HepG2 (cell line): ENCODE measurements around the gene SKI.

Experiments used
- JUND ChIP-seq: sonication (generic); formaldehyde crosslinking; IDR thresholded peaks from 2 replicates; pipeline ENCODE4 v1.8.0; 2022; ENCODE audit warnings: mild to moderate bottlenecking, missing genetic modification reagents
- MATR3 ChIP-seq: sonication (generic); formaldehyde crosslinking; IDR thresholded peaks from 2 replicates; pipeline ENCODE4 v1.4.0; 2020; ENCODE audit warnings: missing genetic modification reagents
- MTA3 ChIP-seq: sonication (generic); formaldehyde crosslinking; IDR thresholded peaks from 2 replicates; pipeline ENCODE4 v1.4.0; 2020; ENCODE audit warnings: missing genetic modification reagents
- NCOR1 ChIP-seq: fragments of 200-600 bp; sonication (generic); IDR thresholded peaks from 2 replicates; pipeline ENCODE4 v1.7.0; 2017; ENCODE audit warnings: antibody characterized with exemption, low read length, borderline replicate concordance
- POLR2A ChIP-seq, 2 experiments: IDR thresholded peaks; 2 replicates each; pipeline ENCODE4 v1.6.1; 2011; ENCODE audit warnings: low read depth in 2 of 2, low read length in 2 of 2, mild to moderate bottlenecking in 1 of 2, moderate library complexity in 1 of 2; ENCODE audit not compliant: insufficient read depth in 1 of 2
- SP1 ChIP-seq, 2 experiments: fragments of 450-650 bp in 1 of 2; sonication (generic) in 1 of 2; formaldehyde crosslinking in 1 of 2; IDR thresholded peaks; 2 replicates each; pipeline versions ENCODE4 v1.4.0 to v1.6.1; 2016 to 2020; ENCODE audit warnings: missing genetic modification reagents in 1 of 2
- ZNF615 ChIP-seq: sonication (generic); formaldehyde crosslinking; IDR thresholded peaks from 2 replicates; pipeline ENCODE4 v1.5.0; 2020; ENCODE audit warnings: mild to moderate bottlenecking, missing genetic modification reagents, borderline replicate concordance
- ZNF781 ChIP-seq: sonication (generic); formaldehyde crosslinking; IDR thresholded peaks from 2 replicates; pipeline ENCODE4 v1.5.1; 2020; ENCODE audit warnings: borderline replicate concordance, mild to moderate bottlenecking, missing genetic modification reagents; ENCODE audit errors: not compliant biosample characterization
- TF ChIP-seq, protein P1 (sequence below): sonication (generic); formaldehyde crosslinking; IDR thresholded peaks from 2 replicates; pipeline ENCODE4 v1.5.1; 2020; ENCODE audit warnings: mild to moderate bottlenecking, moderate library complexity, missing genetic modification reagents
- TF ChIP-seq, protein P2 (sequence below): sonication (generic); formaldehyde crosslinking; IDR thresholded peaks from 2 replicates; pipeline ENCODE4 v1.5.0; 2020; ENCODE audit warnings: mild to moderate bottlenecking, missing genetic modification reagents, moderate library complexity

DNA sequence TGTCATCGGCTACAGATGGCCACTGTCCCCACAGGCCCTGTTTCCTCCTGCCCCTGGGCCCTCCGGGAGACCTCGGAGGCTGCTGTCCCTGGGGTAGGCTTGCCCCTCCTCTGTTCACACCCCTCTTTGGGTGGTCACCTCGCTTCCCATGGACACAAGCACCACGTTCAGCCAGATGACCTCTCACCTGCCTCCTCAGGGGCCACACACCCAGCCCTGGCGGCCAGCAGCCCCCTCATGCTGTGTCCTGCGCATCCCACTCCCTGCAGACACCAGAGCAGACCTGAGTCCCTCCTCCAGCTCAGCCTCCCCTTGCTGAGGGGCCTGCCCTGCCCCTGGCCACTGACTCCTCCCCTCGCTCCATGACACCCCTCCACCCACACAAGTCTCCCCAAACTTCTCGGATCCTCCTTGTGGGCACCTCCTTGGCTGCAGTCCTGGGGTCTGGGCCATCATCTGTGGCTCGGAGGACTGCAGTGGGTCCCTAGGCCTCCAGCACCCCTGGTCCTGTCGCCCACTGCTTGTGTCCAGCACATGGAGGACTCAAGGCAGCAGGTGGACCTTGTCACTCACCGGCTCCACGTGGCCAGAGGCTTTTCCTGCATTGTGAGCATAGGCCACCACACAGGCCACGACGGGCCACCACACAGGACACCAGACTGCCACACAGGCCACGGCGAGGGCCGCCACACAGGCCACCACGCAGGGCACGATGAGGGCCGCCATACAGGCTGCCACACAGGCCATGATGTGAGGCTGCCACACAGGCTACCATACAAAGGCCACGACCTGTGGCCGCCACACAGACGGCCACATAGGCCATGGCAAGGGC is 112.2 kb downstream of the SKI start:
- no peak for TF ChIP-seq MATR3 (CRISPR knock-in tag)
- no peak for TF ChIP-seq NCOR1
- TF ChIP-seq, protein P1, sequence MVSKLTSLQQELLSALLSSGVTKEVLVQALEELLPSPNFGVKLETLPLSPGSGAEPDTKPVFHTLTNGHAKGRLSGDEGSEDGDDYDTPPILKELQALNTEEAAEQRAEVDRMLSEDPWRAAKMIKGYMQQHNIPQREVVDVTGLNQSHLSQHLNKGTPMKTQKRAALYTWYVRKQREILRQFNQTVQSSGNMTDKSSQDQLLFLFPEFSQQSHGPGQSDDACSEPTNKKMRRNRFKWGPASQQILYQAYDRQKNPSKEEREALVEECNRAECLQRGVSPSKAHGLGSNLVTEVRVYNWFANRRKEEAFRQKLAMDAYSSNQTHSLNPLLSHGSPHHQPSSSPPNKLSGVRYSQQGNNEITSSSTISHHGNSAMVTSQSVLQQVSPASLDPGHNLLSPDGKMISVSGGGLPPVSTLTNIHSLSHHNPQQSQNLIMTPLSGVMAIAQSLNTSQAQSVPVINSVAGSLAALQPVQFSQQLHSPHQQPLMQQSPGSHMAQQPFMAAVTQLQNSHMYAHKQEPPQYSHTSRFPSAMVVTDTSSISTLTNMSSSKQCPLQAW (CRISPR knock-in tag): no peak
- TF ChIP-seq JUND (CRISPR knock-in tag): no peak
- TF ChIP-seq, protein P2, sequence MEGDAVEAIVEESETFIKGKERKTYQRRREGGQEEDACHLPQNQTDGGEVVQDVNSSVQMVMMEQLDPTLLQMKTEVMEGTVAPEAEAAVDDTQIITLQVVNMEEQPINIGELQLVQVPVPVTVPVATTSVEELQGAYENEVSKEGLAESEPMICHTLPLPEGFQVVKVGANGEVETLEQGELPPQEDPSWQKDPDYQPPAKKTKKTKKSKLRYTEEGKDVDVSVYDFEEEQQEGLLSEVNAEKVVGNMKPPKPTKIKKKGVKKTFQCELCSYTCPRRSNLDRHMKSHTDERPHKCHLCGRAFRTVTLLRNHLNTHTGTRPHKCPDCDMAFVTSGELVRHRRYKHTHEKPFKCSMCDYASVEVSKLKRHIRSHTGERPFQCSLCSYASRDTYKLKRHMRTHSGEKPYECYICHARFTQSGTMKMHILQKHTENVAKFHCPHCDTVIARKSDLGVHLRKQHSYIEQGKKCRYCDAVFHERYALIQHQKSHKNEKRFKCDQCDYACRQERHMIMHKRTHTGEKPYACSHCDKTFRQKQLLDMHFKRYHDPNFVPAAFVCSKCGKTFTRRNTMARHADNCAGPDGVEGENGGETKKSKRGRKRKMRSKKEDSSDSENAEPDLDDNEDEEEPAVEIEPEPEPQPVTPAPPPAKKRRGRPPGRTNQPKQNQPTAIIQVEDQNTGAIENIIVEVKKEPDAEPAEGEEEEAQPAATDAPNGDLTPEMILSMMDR (CRISPR knock-in tag): no peak
- TF ChIP-seq MTA3 (CRISPR knock-in tag): no peak
- TF ChIP-seq ZNF615 (CRISPR knock-in tag): no peak
- no peak for TF ChIP-seq ZNF781 (CRISPR knock-in tag)
- TF ChIP-seq POLR2A (IDR thresholded peaks at IDR 0.05; ENCODE audit: insufficient read depth in 1 of 2, low read depth in 2 of 2, low read length in 2 of 2): no peak
- no peak for TF ChIP-seq SP1 (IDR thresholded peaks at IDR 0.05)
- TF ChIP-seq SP1 (CRISPR knock-in tag; IDR thresholded peaks at IDR 0.05): no peak
